Kidney (tissue), 14 donors: ENCODE results near the gene COG7. TPM values are rescaled to one million over a fixed set of nuclear protein-coding genes. Genes with fewer than 3 reads are reported as not detected.

Experiments
- DNase-seq, 5 donors: peaks; one replicate each; pipeline ENCODE4 v3.0.0-alpha.2; 2013 to 2020
- FAIRE-seq: peaks from 2 replicates; lab custom pipeline; 2012; peaks lifted over from hg19 to GRCh38; lab: Jason Lieb, UNC
- H3K27ac ChIP-seq, 2 donors: one replicate each; pipeline ENCODE4 v1.7.0; 2013; ENCODE audit warnings: low read depth in 2 of 2, low read length in 2 of 2, inconsistent platforms in 1 of 2
- H3K27me3 ChIP-seq: one replicate; pipeline ENCODE4 v1.7.1; 2013; ENCODE audit warnings: low read length, inconsistent platforms; ENCODE audit not compliant: control insufficient read depth, insufficient read depth
- H3K36me3 ChIP-seq, 3 donors: one replicate each; pipeline versions ENCODE4 v1.7.0 to v1.7.1; 2013; ENCODE audit warnings: low read length in 3 of 3, control low read depth in 1 of 3, inconsistent platforms in 1 of 3; ENCODE audit not compliant: insufficient read depth in 3 of 3, control insufficient read depth in 2 of 3
- H3K4me1 ChIP-seq, 3 donors: one replicate each; pipeline versions ENCODE4 v1.7.0 to v1.7.1; 2013; ENCODE audit warnings: low read length in 3 of 3, inconsistent platforms in 1 of 3, low read depth in 1 of 3; ENCODE audit not compliant: control insufficient read depth in 2 of 3, insufficient read depth in 2 of 3
- H3K4me3 ChIP-seq, 3 donors: one replicate each; pipeline versions ENCODE4 v1.7.0 to v1.8.1; 2013; ENCODE audit warnings: low read length in 3 of 3, control low read depth in 1 of 3, inconsistent platforms in 1 of 3
- H3K9ac ChIP-seq, 3 donors: one replicate each; pipeline versions ENCODE4 v1.7.0 to v1.7.1; 2013; ENCODE audit warnings: low read length in 3 of 3, control low read depth in 1 of 3, inconsistent platforms in 1 of 3
- H3K9me3 ChIP-seq, 3 donors: one replicate each; pipeline versions ENCODE4 v1.7.0 to v1.7.1; 2013; ENCODE audit warnings: low read length in 3 of 3, control low read depth in 1 of 3, inconsistent platforms in 1 of 3; ENCODE audit not compliant: control insufficient read depth in 2 of 3, insufficient read depth in 1 of 3
- CTCF ChIP-seq: IDR thresholded peaks from 3 replicates; pipeline ENCODE4 v1.5.1; 2012; ENCODE audit warnings: mild to moderate bottlenecking, moderate library complexity, borderline replicate concordance; ENCODE audit not compliant: insufficient read depth; ENCODE audit errors: extremely low read depth
- intact Hi-C: fragments of 100-400 bp; cut with DNase I; formaldehyde crosslinking; loops from one replicate; pipeline ENCODE4 v1.11.1; 2022
- polyA plus RNA-seq: library from polyadenylated mRNA; stranded (reverse); fragments of 350-450 nt; fragmentation: Illumina TruSeq; extraction: RNeasy Lipid Tissue Mini Kit (QIAGEN cat#74804); gene quantifications from one replicate; pipeline ENCODE4 v1.2.3, GENCODE V29; 2014; ENCODE audit warnings: low read depth, low replicate concordance; ENCODE audit not compliant: insufficient read depth
- total RNA-seq: library from RNA; stranded (reverse); fragmentation: NEBNext Ultra II Directional; extraction: Animal tissue kit (Norgen Biotek cat#: 25700); gene quantifications from one replicate; pipeline ENCODE4 v1.2.1, GENCODE V29; 2021
- donor health status: control.
- donor health status: control.
- donor health status: control.
- donor health status: control.
- donor health status: control.
- donor health status: DM: yes; HTN: yes; CAD: no.
- donor health status: Normal renal cell carcinoma (clear cell type).

Gene COG7
- total and polyA plus RNA-seq, 2 donors from 2014 or later: 25.2 to 27.0 TPM

- Histone ChIP-seq H3K27ac (no peak overlapping the region), H3K27me3 (no peaks in the 10 kb centered on the region), H3K36me3 (peaks cover 12 to 88% (median 63%) of the 10 kb centered on the region in 3 donors), H3K4me3 (no peak overlapping the region), H3K9ac (no peak overlapping the region), H3K9me3 (no peaks in the 10 kb centered on the region), H3K4me1 (peaks cover 0 to under 1% (median 0%) of the 10 kb centered on the region in 3 donors)
- TF ChIP-seq CTCF: no peak
- no peak for FAIRE-seq
- no peak for DNase-seq
- intact Hi-C loops: no loop called here
Observed at GRCh38 chr16:23486480-23486879, 33.5 kb upstream of the COG7 start.

GRCh38 chr16:23485841-23486240 is 32.9 kb upstream of the COG7 start:
- Histone ChIP-seq H3K36me3 (peaks cover 12 to 88% (median 60%) of the 10 kb centered on the region in 3 donors), H3K4me1 (no peaks in the 10 kb centered on the region), H3K4me3 (no peak overlapping the region), H3K27ac (no peak overlapping the region), H3K27me3 (no peaks in the 10 kb centered on the region), H3K9ac (no peak overlapping the region), H3K9me3 (no peaks in the 10 kb centered on the region)
- no peak for DNase-seq
- TF ChIP-seq CTCF: no peak
- FAIRE-seq: no peak
- intact Hi-C loops: no loop called here

- H3K27ac ChIP-seq: no peak overlapping the region
- H3K9me3 ChIP-seq: no peaks in the 10 kb centered on the region
- no peak for TF ChIP-seq CTCF
- DNase-seq (no peak), FAIRE-seq (no peak)
- peaks cover 12 to 90% (median 64%) of the 10 kb centered on the region in 3 donors for H3K36me3 ChIP-seq
- no peak overlapping the region for H3K4me3 ChIP-seq
- H3K4me1 ChIP-seq: no peaks in the 10 kb centered on the region
- intact Hi-C loops: no loop called here
- no peak overlapping the region for H3K9ac ChIP-seq
- H3K27me3 ChIP-seq: no peaks in the 10 kb centered on the region
Observed at GRCh38 chr16:23485257-23485614, 32.2 kb upstream of the COG7 start.
